ENCODE results near the gene GDF10. TPM values are rescaled to one million over a fixed set of nuclear protein-coding genes. Genes with fewer than 3 reads are reported as not detected.
A peak's percentile ranks its signal among the peaks of the same experiment; 100 is the strongest.

Gene GDF10
- total RNA-seq, 2 experiments from 2014 or later, result not detected

DNA sequence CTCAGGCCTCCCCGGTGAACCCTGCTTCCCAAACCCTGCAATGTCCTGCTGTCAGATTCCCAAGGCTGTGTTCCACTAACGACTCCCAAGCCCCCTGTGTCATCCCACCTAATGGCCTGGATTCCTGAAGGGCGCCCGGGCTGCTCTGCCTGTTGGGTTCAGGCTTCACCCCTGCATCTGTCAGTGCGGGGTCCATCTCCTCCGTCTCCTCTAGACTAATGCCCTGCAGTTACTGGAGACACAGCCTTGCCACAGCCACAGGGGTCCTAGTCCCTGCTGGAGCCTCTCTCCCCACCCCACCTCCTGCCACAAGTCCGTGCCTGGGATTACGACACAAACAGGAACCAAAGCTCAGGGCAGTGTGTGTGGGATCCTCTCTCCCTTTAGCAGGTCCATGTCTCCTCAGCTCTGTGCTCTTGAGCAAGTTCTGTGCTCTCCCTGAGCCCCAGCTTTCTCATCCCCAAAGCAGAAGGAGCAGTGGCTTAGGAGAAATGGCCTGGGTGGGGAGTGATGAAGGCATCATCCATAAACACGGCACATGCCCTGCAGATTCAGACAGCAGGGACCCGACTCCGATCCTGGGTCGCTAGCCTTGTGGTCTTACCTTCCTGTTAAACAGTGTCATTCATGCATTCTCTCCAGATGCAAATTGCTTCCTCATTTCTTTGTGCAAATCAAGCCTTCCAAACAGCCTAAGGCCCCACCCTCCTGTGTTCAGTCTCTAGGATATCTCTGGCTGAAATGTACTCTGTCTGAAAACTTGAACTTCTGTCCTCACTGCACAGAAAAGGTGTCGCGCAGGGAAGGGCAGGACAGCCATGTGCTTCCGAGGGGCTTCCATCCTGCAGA is 40.0 kb downstream of the GDF10 start:
- ChIA-PET POLR2A (no interaction called here), CTCF (interaction anchor here (1.0 to 1.6 kb wide), 5 partner anchors 28 to 346 kb away, joined by 3 to 9 read pairs (median 6); no protein-coding TSS in a partner anchor)

DNA sequence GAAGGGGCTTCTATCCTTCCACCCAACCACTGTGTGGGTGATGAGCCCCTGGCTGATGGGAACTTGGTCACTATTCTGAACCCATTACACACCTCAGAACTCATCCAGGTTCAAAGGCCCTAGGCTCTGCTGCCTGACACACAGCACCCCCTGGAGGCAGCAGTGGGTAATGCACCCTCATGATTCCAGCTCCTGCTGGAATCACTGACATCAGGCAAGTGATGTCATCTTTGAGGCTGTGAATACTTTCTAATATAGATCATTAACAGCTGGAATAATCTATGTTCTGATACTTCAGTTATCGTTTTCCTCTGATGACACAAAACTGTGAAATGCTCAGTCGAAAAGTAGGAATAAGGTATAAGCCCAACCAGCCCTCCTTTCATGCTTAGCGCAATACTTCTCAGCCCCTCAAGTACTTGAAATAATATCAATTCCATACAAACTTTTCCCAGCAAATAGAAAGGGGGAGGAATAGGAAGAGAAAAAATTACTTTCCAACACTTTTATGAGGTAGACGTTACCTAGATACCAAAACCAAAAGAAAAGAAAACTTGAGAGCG is 40.7 kb downstream of the GDF10 start:
- ChIA-PET POLR2A (no interaction called here), CTCF (interaction anchor here (0.6 to 1.6 kb wide), 7 partner anchors 9 to 347 kb away, joined by 3 to 9 read pairs (median 5); no protein-coding TSS in a partner anchor)
- Mint-ChIP-seq H3K4me3 (no peak overlapping the region), H3K4me1 (no peaks in the 10 kb centered on the region), H3K27ac (no peak overlapping the region), H3K36me3 (ENCODE audit: low read depth) (no peaks in the 10 kb centered on the region), H3K9me3 (no peaks in the 10 kb centered on the region), H3K27me3 (peaks cover 16% of the 10 kb centered on the region)
- DNase-seq, result peak; percentile 67

More for the DNA sequence above, 40.0 kb downstream of the GDF10 start:
- no peaks in the 10 kb centered on the region for H3K9me3 Mint-ChIP-seq
- H3K4me1 Mint-ChIP-seq, result no peaks in the 10 kb centered on the region
- no peak for DNase-seq
- H3K27me3 Mint-ChIP-seq, result peaks cover 16% of the 10 kb centered on the region
- no peak overlapping the region for H3K27ac Mint-ChIP-seq
- no peaks in the 10 kb centered on the region for H3K36me3 Mint-ChIP-seq (ENCODE audit: low read depth)
- no peak overlapping the region for H3K4me3 Mint-ChIP-seq

DNA sequence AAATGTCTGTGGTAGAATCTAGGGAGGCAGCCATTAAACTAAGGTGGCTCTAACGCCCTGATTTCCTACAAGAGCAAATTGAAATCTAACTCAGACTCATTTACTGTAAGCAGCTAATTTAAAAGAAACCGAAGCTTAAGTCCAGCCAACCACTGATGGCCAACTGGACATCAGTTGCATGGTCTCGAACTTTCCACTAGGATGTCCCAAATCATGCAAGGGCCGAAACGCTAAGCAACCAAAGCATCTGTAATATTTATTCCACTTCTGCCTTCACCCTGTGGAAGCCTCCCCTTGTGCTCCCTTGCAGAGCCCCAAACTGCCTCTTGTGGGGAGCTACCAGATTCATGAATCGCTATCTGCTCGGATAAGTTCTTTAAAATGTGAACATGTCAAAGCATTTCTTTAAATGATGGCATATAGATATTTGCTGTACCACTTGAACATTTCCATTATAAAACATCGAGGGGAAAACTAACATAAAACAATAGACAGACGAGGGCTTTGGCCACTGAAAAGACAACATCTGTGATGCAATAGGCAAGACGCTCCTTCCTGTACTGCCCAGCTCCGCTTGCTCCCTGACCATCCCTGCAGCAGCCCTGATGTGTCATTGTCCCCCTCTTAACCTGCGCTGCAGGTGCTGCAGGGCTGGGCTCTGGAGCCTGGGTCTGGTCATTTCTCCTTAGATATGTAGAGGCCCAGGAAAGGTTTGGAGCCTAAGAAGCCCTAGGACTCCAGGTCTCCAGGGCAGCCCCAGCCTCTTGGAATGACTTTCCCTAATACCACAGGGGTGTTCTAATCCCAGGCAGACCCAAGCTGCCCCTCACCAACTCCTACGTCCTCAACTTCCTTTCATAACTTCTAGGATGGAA is 45.2 kb downstream of the GDF10 start:
- H3K4me1 Mint-ChIP-seq, result no peaks in the 10 kb centered on the region
- DNase-seq, result no peak
- ChIA-PET CTCF (interaction anchor here (1.5 to 2.0 kb wide), 2 partner anchors 16 to 321 kb away, joined by 3 to 4 read pairs; no protein-coding TSS in a partner anchor), POLR2A (no interaction called here)
- H3K27me3 Mint-ChIP-seq, result peaks cover 5% of the 10 kb centered on the region
- no peaks in the 10 kb centered on the region for H3K36me3 Mint-ChIP-seq (ENCODE audit: low read depth)
- H3K27ac Mint-ChIP-seq, result no peak overlapping the region
- H3K9me3 Mint-ChIP-seq, result no peaks in the 10 kb centered on the region
- no peak overlapping the region for H3K4me3 Mint-ChIP-seq

DNA sequence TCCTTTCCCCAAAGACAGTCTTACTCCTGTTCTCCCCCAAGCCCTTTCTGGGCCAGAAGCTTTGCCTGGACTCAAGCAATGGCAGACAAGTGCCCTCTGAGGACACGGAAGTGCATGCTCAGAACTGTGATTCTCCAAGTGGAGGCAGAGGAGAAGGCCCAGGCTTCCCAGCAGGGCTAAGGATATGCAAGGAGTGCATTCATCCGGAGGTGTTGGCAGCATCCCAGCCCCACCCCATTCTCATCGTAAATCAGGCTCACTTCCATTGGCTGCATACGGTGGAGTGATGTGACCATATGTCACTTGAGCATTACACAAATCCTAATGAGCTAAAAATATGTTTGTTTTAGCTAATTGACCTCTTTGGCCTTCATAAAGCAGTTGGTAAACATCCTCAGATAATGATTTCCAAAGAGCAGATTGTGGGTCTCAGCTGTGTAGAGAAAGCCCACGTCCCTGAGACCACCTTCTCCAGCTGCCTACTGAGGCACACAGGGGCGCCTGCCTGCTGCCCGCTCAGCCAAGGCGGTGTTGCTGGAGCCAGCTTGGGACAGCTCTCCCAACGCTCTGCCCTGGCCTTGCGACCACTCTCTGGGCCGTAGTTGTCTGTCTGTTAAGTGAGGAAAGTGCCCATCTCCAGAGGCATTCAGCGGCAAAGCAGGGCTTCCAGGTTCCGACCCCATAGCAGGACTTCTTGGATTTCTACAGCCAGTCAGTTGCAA is 46.7 kb downstream of the GDF10 start:
- H3K9me3 Mint-ChIP-seq, result no peaks in the 10 kb centered on the region
- no peak overlapping the region for H3K4me3 Mint-ChIP-seq
- H3K4me1 Mint-ChIP-seq, result no peaks in the 10 kb centered on the region
- ChIA-PET CTCF (interaction anchor here (1.2 to 2.0 kb wide), 2 partner anchors 15 to 322 kb away, joined by 4 read pairs; no protein-coding TSS in a partner anchor), POLR2A (no interaction called here)
- DNase-seq, result no peak
- H3K36me3 Mint-ChIP-seq (ENCODE audit: low read depth), result no peaks in the 10 kb centered on the region
- H3K27me3 Mint-ChIP-seq, result no peaks in the 10 kb centered on the region
- H3K27ac Mint-ChIP-seq, result no peak overlapping the region

DNA sequence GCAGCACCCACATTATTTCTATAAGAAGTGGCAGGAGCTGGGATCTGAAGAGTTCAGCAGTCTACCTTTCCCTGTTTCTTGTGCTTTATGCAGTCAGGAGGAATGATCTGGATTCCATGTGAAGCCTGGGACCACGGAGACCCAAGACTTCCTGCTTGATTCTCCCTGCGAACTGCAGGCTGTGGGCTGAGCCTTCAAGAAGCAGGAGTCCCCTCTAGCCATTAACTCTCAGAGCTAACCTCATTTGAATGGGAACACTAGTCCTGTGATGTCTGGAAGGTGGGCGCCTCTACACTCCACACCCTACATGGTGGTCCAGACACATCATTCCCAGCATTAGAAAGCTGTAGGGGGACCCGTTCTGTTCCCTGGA is 47.3 kb downstream of the GDF10 start:
- CTCF ChIA-PET, result interaction anchor here (1.2 kb wide), 1 partner anchor 15 kb away, joined by 4 read pairs; no protein-coding TSS in a partner anchor
- Mint-ChIP-seq H3K4me3 (no peak overlapping the region), H3K27ac (no peak overlapping the region), H3K4me1 (no peaks in the 10 kb centered on the region), H3K27me3 (no peaks in the 10 kb centered on the region), H3K9me3 (no peaks in the 10 kb centered on the region), H3K36me3 (ENCODE audit: low read depth) (no peaks in the 10 kb centered on the region)
- POLR2A ChIA-PET, result no interaction called here
- no peak for DNase-seq

DNA sequence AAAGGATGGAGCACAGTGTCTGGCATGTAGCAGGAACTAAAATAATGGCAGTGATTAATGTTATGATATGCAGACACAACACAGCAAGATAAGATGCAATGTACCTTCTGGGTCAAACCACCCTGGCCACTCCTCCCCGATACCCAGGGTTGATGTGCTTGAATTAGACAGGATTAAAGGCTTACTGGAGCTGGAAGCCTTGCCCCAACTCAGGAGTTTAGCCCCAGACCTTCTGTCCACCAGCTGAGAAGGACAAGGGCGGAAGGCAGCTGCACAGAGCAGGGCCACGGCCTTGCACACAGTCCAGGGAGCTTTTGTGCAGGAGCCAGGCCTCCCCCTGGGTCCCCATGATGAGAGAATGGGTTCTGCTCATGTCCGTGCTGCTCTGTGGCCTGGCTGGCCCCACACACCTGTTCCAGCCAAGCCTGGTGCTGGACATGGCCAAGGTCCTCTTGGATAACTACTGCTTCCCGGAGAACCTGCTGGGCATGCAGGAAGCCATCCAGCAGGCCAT is 48.2 kb downstream of the GDF10 start, which contains the start of gene RBP3:
Gene RBP3 (plus strand): TSS at position 226 of the 514 bp plus-strand sequence. CDS start 122 bp downstream, at position 348.
- CTCF ChIA-PET, result no interaction called here
- no peaks in the 10 kb centered on the region for H3K36me3 Mint-ChIP-seq (ENCODE audit: low read depth)
- no peaks in the 10 kb centered on the region for H3K4me1 Mint-ChIP-seq
- no peak for DNase-seq
- no peak within 1 kb of the TSS for H3K27ac Mint-ChIP-seq
- no peak within 1 kb of the TSS for H3K4me3 Mint-ChIP-seq
- POLR2A ChIA-PET, result no interaction called here
- no peaks in the 10 kb centered on the region for H3K9me3 Mint-ChIP-seq
- H3K27me3 Mint-ChIP-seq, result no peaks in the 10 kb centered on the region

DNA sequence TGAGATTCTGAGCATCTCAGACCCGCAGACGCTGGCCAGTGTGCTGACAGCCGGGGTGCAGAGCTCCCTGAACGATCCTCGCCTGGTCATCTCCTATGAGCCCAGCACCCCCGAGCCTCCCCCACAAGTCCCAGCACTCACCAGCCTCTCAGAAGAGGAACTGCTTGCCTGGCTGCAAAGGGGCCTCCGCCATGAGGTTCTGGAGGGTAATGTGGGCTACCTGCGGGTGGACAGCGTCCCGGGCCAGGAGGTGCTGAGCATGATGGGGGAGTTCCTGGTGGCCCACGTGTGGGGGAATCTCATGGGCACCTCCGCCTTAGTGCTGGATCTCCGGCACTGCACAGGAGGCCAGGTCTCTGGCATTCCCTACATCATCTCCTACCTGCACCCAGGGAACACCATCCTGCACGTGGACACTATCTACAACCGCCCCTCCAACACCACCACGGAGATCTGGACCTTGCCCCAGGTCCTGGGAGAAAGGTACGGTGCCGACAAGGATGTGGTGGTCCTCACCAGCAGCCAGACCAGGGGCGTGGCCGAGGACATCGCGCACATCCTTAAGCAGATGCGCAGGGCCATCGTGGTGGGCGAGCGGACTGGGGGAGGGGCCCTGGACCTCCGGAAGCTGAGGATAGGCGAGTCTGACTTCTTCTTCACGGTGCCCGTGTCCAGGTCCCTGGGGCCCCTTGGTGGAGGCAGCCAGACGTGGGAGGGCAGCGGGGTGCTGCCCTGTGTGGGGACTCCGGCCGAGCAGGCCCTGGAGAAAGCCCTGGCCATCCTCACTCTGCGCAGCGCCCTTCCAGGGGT is 48.9 kb downstream of the GDF10 start:
- Mint-ChIP-seq H3K36me3 (ENCODE audit: low read depth) (no peaks in the 10 kb centered on the region), H3K9me3 (no peaks in the 10 kb centered on the region), H3K27me3 (no peaks in the 10 kb centered on the region), H3K4me3 (no peak overlapping the region), H3K4me1 (no peaks in the 10 kb centered on the region), H3K27ac (no peak overlapping the region)
- ChIA-PET POLR2A (no interaction called here), CTCF (no interaction called here)
- DNase-seq, result no peak

DNA sequence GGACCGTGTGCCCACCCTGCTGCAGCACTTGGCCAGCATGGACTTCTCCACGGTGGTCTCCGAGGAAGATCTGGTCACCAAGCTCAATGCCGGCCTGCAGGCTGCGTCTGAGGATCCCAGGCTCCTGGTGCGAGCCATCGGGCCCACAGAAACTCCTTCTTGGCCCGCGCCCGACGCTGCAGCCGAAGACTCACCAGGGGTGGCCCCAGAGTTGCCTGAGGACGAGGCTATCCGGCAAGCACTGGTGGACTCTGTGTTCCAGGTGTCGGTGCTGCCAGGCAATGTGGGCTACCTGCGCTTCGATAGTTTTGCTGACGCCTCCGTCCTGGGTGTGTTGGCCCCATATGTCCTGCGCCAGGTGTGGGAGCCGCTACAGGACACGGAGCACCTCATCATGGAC is 49.5 kb downstream of the GDF10 start:
- no peak for DNase-seq
- Mint-ChIP-seq H3K4me3 (no peak overlapping the region), H3K27ac (no peak overlapping the region), H3K9me3 (no peaks in the 10 kb centered on the region), H3K4me1 (no peaks in the 10 kb centered on the region), H3K36me3 (ENCODE audit: low read depth) (no peaks in the 10 kb centered on the region), H3K27me3 (no peaks in the 10 kb centered on the region)
- ChIA-PET CTCF (no interaction called here), POLR2A (no interaction called here)

DNA sequence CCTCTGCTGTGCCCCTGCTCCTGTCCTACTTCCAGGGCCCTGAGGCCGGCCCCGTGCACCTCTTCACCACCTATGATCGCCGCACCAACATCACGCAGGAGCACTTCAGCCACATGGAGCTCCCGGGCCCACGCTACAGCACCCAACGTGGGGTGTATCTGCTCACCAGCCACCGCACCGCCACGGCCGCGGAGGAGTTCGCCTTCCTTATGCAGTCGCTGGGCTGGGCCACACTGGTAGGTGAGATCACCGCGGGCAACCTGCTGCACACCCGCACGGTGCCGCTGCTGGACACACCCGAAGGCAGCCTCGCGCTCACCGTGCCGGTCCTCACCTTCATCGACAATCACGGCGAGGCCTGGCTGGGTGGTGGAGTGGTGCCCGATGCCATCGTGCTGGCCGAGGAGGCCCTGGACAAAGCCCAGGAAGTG is 50.0 kb downstream of the GDF10 start:
- Mint-ChIP-seq H3K9me3 (no peaks in the 10 kb centered on the region), H3K27ac (no peak overlapping the region), H3K27me3 (no peaks in the 10 kb centered on the region), H3K4me1 (no peaks in the 10 kb centered on the region), H3K36me3 (ENCODE audit: low read depth) (no peaks in the 10 kb centered on the region), H3K4me3 (no peak overlapping the region)
- CTCF ChIA-PET, result no interaction called here
- DNase-seq, result no peak
- POLR2A ChIA-PET, result no interaction called here

DNA sequence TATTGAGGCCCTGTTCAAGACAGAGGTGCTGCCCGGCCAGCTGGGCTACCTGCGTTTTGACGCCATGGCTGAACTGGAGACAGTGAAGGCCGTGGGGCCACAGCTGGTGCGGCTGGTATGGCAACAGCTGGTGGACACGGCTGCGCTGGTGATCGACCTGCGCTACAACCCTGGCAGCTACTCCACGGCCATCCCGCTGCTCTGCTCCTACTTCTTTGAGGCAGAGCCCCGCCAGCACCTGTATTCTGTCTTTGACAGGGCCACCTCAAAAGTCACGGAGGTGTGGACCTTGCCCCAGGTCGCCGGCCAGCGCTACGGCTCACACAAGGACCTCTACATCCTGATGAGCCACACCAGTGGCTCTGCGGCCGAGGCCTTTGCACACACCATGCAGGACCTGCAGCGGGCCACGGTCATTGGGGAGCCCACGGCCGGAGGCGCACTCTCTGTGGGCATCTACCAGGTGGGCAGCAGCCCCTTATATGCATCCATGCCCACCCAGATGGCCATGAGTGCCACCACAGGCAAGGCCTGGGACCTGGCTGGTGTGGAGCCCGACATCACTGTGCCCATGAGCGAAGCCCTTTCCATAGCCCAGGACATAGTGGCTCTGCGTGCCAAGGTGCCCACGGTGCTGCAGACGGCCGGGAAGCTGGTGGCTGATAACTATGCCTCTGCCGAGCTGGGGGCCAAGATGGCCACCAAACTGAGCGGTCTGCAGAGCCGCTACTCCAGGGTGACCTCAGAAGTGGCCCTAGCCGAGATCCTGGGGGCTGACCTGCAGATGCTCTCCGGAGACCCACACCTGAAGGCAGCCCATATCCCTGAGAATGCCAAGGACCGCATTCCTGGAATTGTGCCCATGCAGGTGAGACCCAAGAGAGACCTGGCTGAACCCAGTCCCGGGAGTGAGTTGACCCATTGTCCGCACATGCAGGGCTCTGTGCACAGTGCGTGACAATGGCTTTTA is 51.0 kb downstream of the GDF10 start:
- ChIA-PET CTCF (no interaction called here), POLR2A (no interaction called here)
- Mint-ChIP-seq H3K9me3 (no peaks in the 10 kb centered on the region), H3K27me3 (no peaks in the 10 kb centered on the region), H3K4me1 (no peaks in the 10 kb centered on the region), H3K36me3 (ENCODE audit: low read depth) (no peaks in the 10 kb centered on the region), H3K4me3 (no peak overlapping the region), H3K27ac (no peak overlapping the region)
- DNase-seq, result no peak
